GM21360 (cell line): ENCODE data around the gene VAV2.
"Not testable (repeated sequence)": the region's sequence is repeated elsewhere in the genome, so short reads cannot be mapped to it uniquely, and the experiment has no call there.

Source experiments
- ATAC-seq: cut with Tn5 transposase; IDR thresholded peaks from one replicate; pipeline ENCODE4 v1.9.1; 2021; ENCODE audit warnings: mild to moderate bottlenecking, moderate library complexity; ENCODE audit not compliant: unreplicated experiment

The VAV2 gene

GRCh38 chr9:133897675-133898074 lies 94.4 kb downstream of the VAV2 start:
- no peak for ATAC-seq

GRCh38 chr9:133896007-133896406 lies 96.1 kb downstream of the VAV2 start:
- ATAC-seq: not testable (repeated sequence)

GRCh38 chr9:133895335-133895734 lies 96.8 kb downstream of the VAV2 start:
- no peak for ATAC-seq

- no peak for ATAC-seq
Measured at GRCh38 chr9:133894377-133895321, 97.5 kb downstream of the VAV2 start.

- no peak for ATAC-seq
Measured at GRCh38 chr9:133893191-133893994, 98.7 kb downstream of the VAV2 start.

GRCh38 chr9:133892193-133892920 lies 99.8 kb downstream of the VAV2 start:
- no peak for ATAC-seq

- no peak for ATAC-seq
Measured at GRCh38 chr9:133891741-133892140, 100.4 kb downstream of the VAV2 start.

- no peak for ATAC-seq
Measured at GRCh38 chr9:133890583-133890982, 101.5 kb downstream of the VAV2 start.

- no peak for ATAC-seq
Measured at GRCh38 chr9:133889584-133890301, 102.4 kb downstream of the VAV2 start.

- ATAC-seq: no peak
Measured at GRCh38 chr9:133888809-133889491, 103.2 kb downstream of the VAV2 start.

- ATAC-seq: no peak
Measured at GRCh38 chr9:133888048-133888808, 103.9 kb downstream of the VAV2 start.

- ATAC-seq: no peak
Measured at GRCh38 chr9:133887540-133888047, 104.5 kb downstream of the VAV2 start.

- no peak for ATAC-seq
Measured at GRCh38 chr9:133886563-133887501, 105.3 kb downstream of the VAV2 start.

- ATAC-seq: no peak
Measured at GRCh38 chr9:133884907-133885744, 107.0 kb downstream of the VAV2 start.

- ATAC-seq: no peak
Measured at GRCh38 chr9:133882849-133883755, 109.0 kb downstream of the VAV2 start.
